ENCODE results near the gene SOST.

- TF ChIP-seq, protein P1, sequence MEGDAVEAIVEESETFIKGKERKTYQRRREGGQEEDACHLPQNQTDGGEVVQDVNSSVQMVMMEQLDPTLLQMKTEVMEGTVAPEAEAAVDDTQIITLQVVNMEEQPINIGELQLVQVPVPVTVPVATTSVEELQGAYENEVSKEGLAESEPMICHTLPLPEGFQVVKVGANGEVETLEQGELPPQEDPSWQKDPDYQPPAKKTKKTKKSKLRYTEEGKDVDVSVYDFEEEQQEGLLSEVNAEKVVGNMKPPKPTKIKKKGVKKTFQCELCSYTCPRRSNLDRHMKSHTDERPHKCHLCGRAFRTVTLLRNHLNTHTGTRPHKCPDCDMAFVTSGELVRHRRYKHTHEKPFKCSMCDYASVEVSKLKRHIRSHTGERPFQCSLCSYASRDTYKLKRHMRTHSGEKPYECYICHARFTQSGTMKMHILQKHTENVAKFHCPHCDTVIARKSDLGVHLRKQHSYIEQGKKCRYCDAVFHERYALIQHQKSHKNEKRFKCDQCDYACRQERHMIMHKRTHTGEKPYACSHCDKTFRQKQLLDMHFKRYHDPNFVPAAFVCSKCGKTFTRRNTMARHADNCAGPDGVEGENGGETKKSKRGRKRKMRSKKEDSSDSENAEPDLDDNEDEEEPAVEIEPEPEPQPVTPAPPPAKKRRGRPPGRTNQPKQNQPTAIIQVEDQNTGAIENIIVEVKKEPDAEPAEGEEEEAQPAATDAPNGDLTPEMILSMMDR (IDR thresholded peaks at IDR 0.05; ENCODE audit: low read depth, low read length) = no peak
- TF ChIP-seq POLR2A (IDR thresholded peaks at IDR 0.05; ENCODE audit: extremely low read depth, insufficient read length) (no peak), MAX (IDR thresholded peaks at IDR 0.05; ENCODE audit: low read depth, low read length) (no peak)
Measured at GRCh38 chr17:43740541-43740940, 18.1 kb downstream of the SOST start.

Data from NB4 (cell line).